ENCODE measurements around the gene CGA.

Gene CGA

DNA sequence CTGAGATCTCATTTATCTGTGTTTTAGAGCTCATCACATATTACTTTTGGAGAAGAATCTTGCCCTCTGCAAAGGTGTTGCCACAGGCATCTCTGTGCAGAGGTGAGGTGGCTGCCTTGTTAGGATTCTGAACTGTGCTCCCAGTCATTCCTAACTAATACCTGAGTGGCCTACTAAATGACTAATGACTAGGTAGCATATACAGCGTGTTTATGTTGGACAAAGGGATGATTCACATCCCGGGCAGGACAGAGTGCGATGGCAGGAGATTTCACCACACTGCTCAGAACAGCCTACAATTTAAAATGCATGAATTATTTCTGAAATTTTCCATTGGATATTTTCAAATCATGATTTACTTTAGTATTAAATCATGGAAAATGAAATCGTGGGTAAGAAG is 23.1 kb upstream of the CGA start:
- Histone ChIP-seq H3K4me3 (ENCODE audit: insufficient read length, low read depth) (no peak overlapping the region), H3K9ac (ENCODE audit: insufficient read length, low read depth) (no peak overlapping the region), H3K36me3 (ENCODE audit: insufficient read depth, insufficient read length, low read length) (no peaks in the 10 kb centered on the region), H3K27me3 (ENCODE audit: insufficient read depth, insufficient read length) (no peaks in the 10 kb centered on the region), H3K9me3 (ENCODE audit: insufficient read depth, low read length) (no peaks in the 10 kb centered on the region), H3K4me1 (ENCODE audit: insufficient read depth, insufficient read length) (no peaks in the 10 kb centered on the region)
- no peak for TF ChIP-seq SUZ12 (IDR thresholded peaks at IDR 0.05; ENCODE audit: extremely low read depth, insufficient read depth, insufficient read length)
- no peak for DNase-seq (ENCODE audit: low read depth, low spot score)

DNA sequence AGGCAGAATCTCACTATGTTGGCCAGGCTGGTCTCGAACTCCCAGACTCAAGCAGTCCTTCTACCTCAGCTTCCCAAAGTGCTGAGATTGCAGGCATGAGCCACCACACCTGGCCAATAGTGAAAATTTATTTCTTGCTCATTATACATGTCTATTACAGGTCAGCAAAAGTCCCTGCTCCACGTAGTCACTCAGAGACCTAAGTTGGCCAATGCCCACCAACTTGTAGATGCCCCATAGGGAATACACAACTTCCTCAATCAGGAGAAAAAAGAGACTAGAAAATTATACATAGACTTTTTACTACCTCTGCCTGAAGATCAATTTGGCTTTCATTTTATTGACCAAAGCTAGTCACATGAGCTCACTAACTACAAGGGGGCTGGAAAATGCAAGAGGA is 22.0 kb upstream of the CGA start:
- Histone ChIP-seq H3K4me3 (ENCODE audit: insufficient read length, low read depth) (no peak overlapping the region), H3K36me3 (ENCODE audit: insufficient read depth, insufficient read length, low read length) (no peaks in the 10 kb centered on the region), H3K9ac (ENCODE audit: insufficient read length, low read depth) (no peak overlapping the region), H3K9me3 (ENCODE audit: insufficient read depth, low read length) (no peaks in the 10 kb centered on the region), H3K27me3 (ENCODE audit: insufficient read depth, insufficient read length) (no peaks in the 10 kb centered on the region), H3K4me1 (ENCODE audit: insufficient read depth, insufficient read length) (no peaks in the 10 kb centered on the region)
- DNase-seq (ENCODE audit: low read depth, low spot score), result no peak
- TF ChIP-seq SUZ12 (IDR thresholded peaks at IDR 0.05; ENCODE audit: extremely low read depth, insufficient read depth, insufficient read length) (no peak), YY1 (IDR thresholded peaks at IDR 0.05; ENCODE audit: insufficient read depth, insufficient read length) (no peak), ZNF274 (IDR thresholded peaks at IDR 0.05; ENCODE audit: low read depth, low read length) (no peak)

DNA sequence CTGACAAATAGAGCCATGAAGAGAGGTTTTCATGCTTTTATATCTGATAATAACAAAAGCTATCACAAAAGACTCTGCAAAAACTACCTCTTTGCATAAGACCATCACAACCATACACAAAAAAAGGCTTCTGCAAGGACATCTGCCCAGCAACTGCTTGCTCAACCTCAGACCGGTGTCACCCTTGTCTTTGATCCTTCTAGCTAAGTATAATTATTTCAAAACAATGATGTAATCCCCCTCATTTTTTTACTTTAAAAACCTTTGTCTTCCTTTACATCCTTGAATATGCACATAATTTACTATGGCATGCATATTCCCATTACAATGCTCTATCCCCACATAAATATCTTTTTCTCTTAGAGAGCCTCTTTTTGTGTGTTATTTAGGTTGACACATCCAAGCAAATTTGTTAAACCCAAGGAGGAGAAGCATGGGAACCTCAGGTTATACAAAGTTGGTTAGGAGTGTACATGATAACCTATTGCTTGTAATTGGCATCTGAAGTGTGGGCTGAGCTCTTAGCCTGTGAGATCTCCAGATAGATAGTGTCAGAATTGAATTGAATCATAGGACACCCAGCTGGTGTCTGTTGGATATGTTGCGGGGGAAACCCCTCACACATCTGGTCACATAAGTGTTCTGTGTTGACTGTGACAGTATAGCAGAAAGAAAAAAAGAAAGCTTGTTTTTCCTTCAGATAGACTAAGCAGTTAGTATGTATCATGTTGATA is 20.7 kb upstream of the CGA start:
- Histone ChIP-seq H3K27me3 (ENCODE audit: insufficient read depth, insufficient read length) (no peaks in the 10 kb centered on the region), H3K4me3 (ENCODE audit: insufficient read length, low read depth) (no peak overlapping the region), H3K36me3 (ENCODE audit: insufficient read depth, insufficient read length, low read length) (no peaks in the 10 kb centered on the region), H3K9me3 (ENCODE audit: insufficient read depth, low read length) (no peaks in the 10 kb centered on the region), H3K4me1 (ENCODE audit: insufficient read depth, insufficient read length) (no peaks in the 10 kb centered on the region), H3K9ac (ENCODE audit: insufficient read length, low read depth) (no peak overlapping the region)
- no peak for DNase-seq (ENCODE audit: low read depth, low spot score)
- TF ChIP-seq YY1 (IDR thresholded peaks at IDR 0.05; ENCODE audit: insufficient read depth, insufficient read length) (no peak), SUZ12 (IDR thresholded peaks at IDR 0.05; ENCODE audit: extremely low read depth, insufficient read depth, insufficient read length) (no peak), ZNF274 (IDR thresholded peaks at IDR 0.05; ENCODE audit: low read depth, low read length) (no peak)

DNA sequence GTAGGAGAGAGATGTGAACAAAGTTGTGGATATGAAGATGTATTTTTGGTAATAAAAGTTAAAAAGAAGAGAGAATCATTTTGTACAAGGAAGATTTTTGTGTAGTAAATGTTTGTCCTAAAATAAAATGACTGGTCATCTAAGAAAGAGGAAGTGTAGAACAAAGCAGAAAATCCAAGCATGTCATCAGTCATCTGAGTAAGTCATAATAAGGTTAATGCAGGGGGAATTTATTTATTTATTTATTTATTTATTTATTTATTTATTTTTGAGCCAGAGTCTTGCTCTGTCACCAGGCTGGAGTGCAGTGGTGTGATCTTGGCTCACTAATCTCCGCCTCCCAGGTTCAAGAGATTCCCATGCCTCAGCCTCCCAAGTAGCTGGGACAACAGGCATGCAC is 15.7 kb upstream of the CGA start:
- Histone ChIP-seq H3K36me3 (ENCODE audit: insufficient read depth, insufficient read length, low read length) (no peaks in the 10 kb centered on the region), H3K9me3 (ENCODE audit: insufficient read depth, low read length) (no peaks in the 10 kb centered on the region), H3K4me3 (ENCODE audit: insufficient read length, low read depth) (no peak overlapping the region), H3K27me3 (ENCODE audit: insufficient read depth, insufficient read length) (no peaks in the 10 kb centered on the region), H3K4me1 (ENCODE audit: insufficient read depth, insufficient read length) (no peaks in the 10 kb centered on the region), H3K9ac (ENCODE audit: insufficient read length, low read depth) (no peak overlapping the region)
- no peak for DNase-seq (ENCODE audit: low read depth, low spot score)
- TF ChIP-seq YY1 (IDR thresholded peaks at IDR 0.05; ENCODE audit: insufficient read depth, insufficient read length) (no peak), ZNF274 (IDR thresholded peaks at IDR 0.05; ENCODE audit: low read depth, low read length) (no peak), SUZ12 (IDR thresholded peaks at IDR 0.05; ENCODE audit: extremely low read depth, insufficient read depth, insufficient read length) (no peak)

DNA sequence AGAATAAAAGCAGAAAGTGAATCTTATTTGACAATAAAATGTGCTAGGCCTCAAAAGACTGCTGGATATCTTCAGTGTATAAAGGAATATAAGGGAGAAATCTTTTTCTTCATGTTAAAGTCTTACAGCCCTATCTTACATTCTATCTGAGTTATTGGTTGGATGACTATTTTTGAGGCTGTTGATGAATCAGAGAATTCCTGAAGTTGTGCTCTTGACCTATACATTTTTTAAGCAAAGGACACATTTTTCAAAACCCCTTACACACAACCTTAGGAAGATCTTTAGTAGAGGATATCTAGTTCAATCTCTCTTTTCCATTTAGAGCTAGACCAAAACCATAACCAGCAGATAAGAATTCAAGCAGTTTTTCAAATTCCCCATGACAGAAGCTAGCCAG is 10.9 kb upstream of the CGA start:
- Histone ChIP-seq H3K4me3 (ENCODE audit: insufficient read length, low read depth) (no peak overlapping the region), H3K27me3 (ENCODE audit: insufficient read depth, insufficient read length) (no peaks in the 10 kb centered on the region), H3K9ac (ENCODE audit: insufficient read length, low read depth) (no peak overlapping the region), H3K36me3 (ENCODE audit: insufficient read depth, insufficient read length, low read length) (no peaks in the 10 kb centered on the region), H3K4me1 (ENCODE audit: insufficient read depth, insufficient read length) (no peaks in the 10 kb centered on the region), H3K9me3 (ENCODE audit: insufficient read depth, low read length) (no peaks in the 10 kb centered on the region)
- TF ChIP-seq YY1 (IDR thresholded peaks at IDR 0.05; ENCODE audit: insufficient read depth, insufficient read length) (no peak), SUZ12 (IDR thresholded peaks at IDR 0.05; ENCODE audit: extremely low read depth, insufficient read depth, insufficient read length) (no peak), ZNF274 (IDR thresholded peaks at IDR 0.05; ENCODE audit: low read depth, low read length) (no peak)
- DNase-seq (ENCODE audit: low read depth, low spot score), result no peak

DNA sequence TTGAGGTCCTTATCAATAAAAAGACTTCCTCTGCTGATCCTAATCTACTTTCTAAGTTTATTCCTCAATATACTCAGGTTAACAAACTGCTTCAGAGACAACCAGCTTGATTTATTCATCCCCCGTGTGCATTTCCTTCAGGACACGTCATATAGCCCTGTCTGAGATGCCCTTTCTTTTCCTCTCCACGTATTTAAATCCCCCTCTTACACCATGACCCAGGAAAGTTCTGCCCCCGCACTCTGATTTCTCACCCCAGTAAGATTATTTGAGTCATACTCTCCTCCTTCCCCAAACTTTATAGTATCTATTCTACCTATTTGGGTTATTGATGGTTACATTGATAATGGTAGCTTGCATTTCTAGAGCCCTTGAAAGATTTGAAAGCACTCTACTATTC is 9.8 kb upstream of the CGA start:
- TF ChIP-seq ZNF274 (IDR thresholded peaks at IDR 0.05; ENCODE audit: low read depth, low read length) (no peak), SUZ12 (IDR thresholded peaks at IDR 0.05; ENCODE audit: extremely low read depth, insufficient read depth, insufficient read length) (no peak), YY1 (IDR thresholded peaks at IDR 0.05; ENCODE audit: insufficient read depth, insufficient read length) (no peak)
- no peaks in the 10 kb centered on the region for H3K36me3 ChIP-seq (ENCODE audit: insufficient read depth, insufficient read length, low read length)
- no peaks in the 10 kb centered on the region for H3K27me3 ChIP-seq (ENCODE audit: insufficient read depth, insufficient read length)

DNA sequence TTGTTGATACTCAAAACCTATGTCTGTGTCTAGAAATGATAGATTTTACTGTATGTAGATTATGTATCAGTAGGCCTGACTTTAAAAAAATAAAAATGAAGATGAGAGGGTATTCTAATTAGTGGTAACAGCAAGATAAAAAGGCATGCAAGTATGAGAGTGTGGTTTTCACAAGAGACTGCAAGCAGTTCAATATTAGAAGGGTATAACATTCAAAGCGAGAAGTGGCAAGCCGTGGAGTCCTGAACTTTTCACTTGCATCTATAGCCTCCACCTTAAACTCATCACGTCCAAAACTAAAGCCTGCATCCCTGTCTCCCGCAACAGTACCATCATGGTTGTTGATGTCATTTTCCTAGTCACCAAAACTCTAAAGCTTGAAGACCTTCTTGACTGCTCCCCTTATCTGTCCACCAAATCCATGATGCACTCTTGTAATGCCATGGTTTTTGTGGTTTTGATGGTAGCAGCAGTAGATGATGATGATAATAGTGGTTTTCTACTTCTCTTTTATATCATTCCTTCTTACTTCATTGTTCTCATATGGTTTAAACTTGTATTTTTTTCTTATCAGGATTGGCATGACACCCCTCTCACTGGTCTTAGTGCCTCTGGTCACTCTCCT is 9.2 kb upstream of the CGA start:
- Histone ChIP-seq H3K4me1 (ENCODE audit: insufficient read depth, insufficient read length) (no peaks in the 10 kb centered on the region), H3K9me3 (ENCODE audit: insufficient read depth, low read length) (no peaks in the 10 kb centered on the region), H3K9ac (ENCODE audit: insufficient read length, low read depth) (no peak overlapping the region), H3K4me3 (ENCODE audit: insufficient read length, low read depth) (no peak overlapping the region), H3K36me3 (ENCODE audit: insufficient read depth, insufficient read length, low read length) (no peaks in the 10 kb centered on the region), H3K27me3 (ENCODE audit: insufficient read depth, insufficient read length) (no peaks in the 10 kb centered on the region)
- no peak for DNase-seq (ENCODE audit: low read depth, low spot score)
- no peak for TF ChIP-seq YY1 (IDR thresholded peaks at IDR 0.05; ENCODE audit: insufficient read depth, insufficient read length)
- TF ChIP-seq ZNF274 (IDR thresholded peaks at IDR 0.05; ENCODE audit: low read depth, low read length), result no peak
- no peak for TF ChIP-seq SUZ12 (IDR thresholded peaks at IDR 0.05; ENCODE audit: extremely low read depth, insufficient read depth, insufficient read length)

More for the DNA sequence above, 9.8 kb upstream of the CGA start:
- no peak overlapping the region for H3K4me3 ChIP-seq (ENCODE audit: insufficient read length, low read depth)
- no peaks in the 10 kb centered on the region for H3K4me1 ChIP-seq (ENCODE audit: insufficient read depth, insufficient read length)
- no peak for DNase-seq (ENCODE audit: low read depth, low spot score)
- no peaks in the 10 kb centered on the region for H3K9me3 ChIP-seq (ENCODE audit: insufficient read depth, low read length)
- no peak overlapping the region for H3K9ac ChIP-seq (ENCODE audit: insufficient read length, low read depth)
